GM12872 (cell line): Measurements from ENCODE around the gene HELQ.

Experiments
- CTCF ChIP-seq: IDR thresholded peaks from 3 replicates; pipeline ENCODE4 v1.5.1; 2011; ENCODE audit warnings: low read depth, mild to moderate bottlenecking, low read length, moderate library complexity; ENCODE audit not compliant: insufficient read depth

The HELQ gene

GRCh38 chr4:83486457-83487129 lies 31.0 kb upstream of the HELQ start:
- no peak for TF ChIP-seq CTCF

- no peak for TF ChIP-seq CTCF
These were observed 29.2 kb upstream of the HELQ start, which contains the start of gene ABRAXAS1 for GRCh38 chr4:83484500-83485461. Gene ABRAXAS1, minus strand, starts transcription at chr4:83485100. Its CDS starts 28 bp downstream, at chr4:83485072.

- no peak for TF ChIP-seq CTCF
These were observed 18.3 kb upstream of the HELQ start for GRCh38 chr4:83473966-83474365.

- no peak for TF ChIP-seq CTCF
These were observed 17.8 kb upstream of the HELQ start for GRCh38 chr4:83473423-83473822.

GRCh38 chr4:83456184-83456501 lies 520 bp upstream of the HELQ start:
- TF ChIP-seq CTCF = no peak

- no peak for TF ChIP-seq CTCF
These were observed 937 bp downstream of the HELQ start for GRCh38 chr4:83454686-83455085.

- no peak for TF ChIP-seq CTCF
These were observed 6.6 kb downstream of the HELQ start for GRCh38 chr4:83449009-83449408.
